NCI-H82 treated with DMSO at 0.1 percent for 48 hours (cell line): Measurements from ENCODE around the gene RFX7.
A peak's percentile ranks its signal among the peaks of the same experiment; 100 is the strongest.

Experiments
- DNase-seq: peaks from one replicate; lab custom pipeline; 2025; ENCODE audit not compliant: unreplicated experiment; lab: John Stamatoyannopoulos, UW

The RFX7 gene

DNA sequence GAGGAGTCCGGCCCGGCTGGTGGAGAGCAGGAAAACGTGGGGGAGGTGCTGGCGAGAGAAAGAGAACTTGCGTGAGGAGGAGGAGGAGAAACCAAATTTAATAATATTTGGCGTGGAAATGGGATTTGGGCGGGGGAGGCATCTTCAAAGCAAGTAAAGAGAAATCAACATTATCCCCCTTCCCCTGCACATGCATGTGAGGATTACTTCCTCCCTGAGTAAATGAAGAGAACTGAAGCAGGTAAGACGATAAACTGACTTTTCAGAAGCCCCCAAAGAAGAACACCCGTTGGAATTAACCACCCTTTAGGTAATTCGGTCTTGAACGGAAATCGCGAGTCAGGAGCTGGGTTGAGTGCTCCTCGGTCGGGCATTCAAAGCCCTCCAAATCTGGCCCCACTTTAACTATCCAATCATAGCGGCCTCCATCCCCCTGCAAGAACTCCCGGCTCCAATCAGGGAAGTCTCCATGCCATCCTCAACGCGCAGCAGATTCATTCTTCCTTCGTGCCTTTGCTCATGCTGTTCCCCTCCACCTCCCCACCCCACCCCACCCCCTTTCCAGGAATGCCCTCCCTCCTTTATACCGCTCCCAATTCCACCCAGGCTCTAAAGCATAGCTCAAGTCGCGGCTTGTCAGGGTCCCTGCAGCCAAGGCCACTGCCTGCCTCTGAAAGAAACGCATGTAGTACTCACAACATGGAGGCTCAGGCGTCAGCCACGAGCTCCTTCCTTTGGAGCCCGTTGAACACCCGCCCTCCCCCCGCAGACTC is 545 bp upstream of the RFX7 start:
- peak; percentile 91 for DNase-seq

DNA sequence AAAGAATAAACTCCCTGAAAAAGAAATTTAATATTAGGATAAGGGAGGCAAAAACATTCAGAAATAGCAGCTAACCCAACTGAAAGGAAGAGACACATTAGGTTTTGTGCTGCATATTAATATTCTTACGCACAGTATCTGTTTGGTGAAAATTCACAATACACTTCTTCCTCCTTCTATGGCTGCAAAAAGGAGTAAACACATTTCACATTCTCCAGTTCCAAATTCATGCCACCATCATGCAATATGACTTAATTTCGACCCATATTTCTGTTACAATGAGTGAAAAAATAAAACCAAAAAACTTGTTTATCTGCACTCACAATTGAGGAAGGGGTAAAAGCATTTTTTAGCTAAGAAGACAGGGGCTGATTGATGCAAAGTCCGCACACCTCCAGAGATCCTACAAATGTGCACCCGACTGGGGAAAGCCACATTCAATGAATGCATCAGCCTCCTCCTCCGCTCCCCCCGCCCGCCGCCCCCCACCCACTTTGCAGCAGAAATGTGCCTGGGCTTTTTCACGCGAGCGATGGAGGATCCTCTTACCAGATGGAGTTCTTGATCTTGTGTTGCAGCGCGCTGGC is 1.0 kb downstream of the RFX7 start:
- DNase-seq: no peak

DNA sequence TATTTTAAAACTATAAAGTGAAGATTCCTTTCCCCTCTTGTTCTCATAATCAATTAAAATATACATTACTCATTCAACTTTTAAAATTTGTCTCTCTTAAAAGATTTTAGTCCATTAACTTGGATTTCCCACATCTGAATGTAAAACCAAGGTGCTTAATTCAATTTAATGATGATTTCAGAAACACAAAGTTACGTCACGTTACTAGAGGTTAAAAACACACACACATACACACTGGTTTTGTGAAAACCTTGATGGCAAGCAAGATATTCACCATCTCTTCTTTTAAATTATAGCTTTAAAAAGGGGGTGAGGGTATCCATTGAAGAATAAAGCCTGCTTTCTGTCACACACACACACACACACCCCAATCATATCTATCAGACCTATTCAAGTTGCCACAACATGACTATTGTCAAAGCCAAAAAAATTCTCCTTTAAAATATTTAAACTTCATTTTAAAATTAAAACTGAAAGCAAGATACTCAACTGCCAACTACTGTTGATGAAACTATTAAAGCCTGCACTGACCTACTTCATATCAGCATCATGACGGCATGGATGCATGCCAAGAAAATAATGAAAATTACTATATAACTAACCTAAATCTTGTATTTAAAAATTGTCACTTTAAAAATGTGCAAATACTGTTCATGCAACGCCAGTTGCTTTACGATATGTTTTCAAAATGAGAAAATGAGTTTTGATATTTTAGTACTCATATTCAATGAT is 2.1 kb downstream of the RFX7 start:
- no peak for DNase-seq

DNA sequence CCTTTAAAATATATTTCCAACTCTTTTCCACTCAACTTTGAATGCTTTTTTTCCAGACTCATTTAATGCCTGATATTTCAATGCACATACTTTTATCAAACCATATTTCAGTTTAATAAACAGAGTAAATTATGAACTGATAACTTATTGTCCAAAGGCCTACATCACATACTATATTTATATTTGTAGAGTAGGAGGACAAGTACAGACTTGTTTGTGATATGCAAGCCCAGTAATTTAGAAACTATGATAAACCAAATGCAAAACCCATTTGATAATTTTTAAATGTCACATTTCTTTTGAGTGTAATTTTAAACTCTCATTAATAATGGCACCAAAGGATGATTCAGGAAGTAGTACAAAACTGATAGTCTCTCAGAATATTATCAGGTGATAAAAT is 3.3 kb downstream of the RFX7 start:
- no peak for DNase-seq

DNA sequence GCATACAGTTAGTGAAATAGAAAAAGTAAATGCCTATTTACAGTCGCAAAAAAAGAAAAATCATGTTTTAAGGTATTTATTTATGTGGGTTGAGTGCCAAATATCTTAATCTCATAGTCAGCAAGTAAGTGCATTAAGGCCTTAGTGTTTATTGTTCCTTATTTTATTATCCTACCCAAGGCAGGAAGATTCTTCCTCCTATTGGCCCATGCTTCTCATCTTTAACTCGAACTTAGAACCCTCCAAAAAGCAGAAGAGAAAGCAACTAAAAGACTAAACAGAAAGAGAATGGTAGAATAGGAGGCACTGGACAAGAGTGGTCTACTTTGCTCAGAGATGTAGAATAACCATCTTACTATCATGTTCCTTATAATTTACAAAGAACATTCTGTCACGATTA is 7.5 kb downstream of the RFX7 start:
- DNase-seq: no peak

DNA sequence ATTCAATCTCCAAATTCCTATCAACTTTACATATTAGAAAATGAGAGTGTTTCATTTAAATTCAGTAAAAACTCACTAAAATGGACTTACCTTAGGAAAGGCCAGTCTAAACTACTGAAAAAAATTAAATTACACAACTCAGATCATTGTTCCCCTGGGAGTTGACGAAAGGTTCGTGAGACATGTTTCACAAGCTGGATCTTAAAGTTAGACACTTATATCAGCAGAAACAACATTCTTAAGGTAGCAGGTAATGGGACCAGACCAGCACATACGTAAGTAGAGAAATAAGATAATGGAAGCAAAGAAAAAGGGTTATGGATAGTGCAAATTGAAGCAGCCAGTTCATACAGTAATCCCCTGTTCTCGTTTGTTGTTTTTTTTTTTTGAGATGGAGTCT is 8.9 kb downstream of the RFX7 start:
- DNase-seq: no peak

DNA sequence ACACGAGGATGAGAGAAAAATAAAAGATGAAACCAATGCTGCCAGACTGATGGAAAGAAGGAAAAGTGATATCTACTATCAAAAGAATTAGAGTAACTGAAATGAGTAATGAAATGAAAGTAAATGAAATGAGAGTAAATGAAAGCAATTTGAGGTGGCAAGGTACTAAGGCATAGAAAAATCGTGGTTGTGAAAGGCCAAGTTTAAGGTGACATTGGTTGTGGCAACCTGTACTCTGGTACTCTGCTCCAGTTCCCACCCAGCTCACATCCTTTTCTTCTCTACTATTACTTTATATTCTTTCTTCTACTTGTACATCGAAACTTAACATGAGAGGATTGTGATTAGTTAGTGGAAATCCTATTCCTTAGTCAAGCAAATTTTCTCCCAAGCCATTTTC is 10.1 kb downstream of the RFX7 start:
- DNase-seq: no peak

DNA sequence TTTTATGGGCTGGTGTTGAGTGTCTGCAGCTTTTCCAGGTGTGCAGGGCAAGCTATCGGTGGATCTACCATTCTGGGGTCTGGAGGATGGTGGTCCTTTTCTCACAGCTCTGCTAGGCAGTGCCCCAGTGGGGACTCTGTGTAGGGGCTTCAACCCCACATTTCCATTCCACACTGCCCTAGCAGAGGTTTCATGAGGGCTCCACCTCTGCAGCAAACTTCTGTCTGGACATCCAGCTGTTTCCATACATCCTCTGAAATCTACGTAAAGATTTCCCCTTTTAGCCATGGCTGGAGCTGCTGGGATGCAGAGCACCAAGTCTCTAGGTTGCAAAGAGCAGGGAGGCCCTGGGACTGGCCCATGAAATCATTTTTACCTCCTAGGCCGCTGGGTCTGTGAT is 11.6 kb downstream of the RFX7 start:
- DNase-seq: no peak

DNA sequence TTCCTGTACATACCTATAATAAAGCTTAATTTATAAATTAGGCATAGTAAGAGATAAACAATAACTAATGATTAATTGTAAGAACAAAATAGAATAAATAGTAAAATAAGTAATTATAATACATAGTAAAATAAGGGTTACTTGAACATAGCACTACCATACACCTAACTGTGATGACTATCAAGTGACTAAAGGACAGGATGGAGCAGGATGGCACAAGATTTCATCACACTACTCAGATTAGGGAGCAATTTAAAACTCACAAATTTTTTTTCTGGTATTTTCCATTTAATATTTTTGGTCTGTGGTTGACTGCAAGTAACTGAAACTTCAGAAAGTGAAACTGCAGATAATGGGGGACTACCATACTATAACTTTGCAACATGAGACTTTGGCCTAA is 14.8 kb downstream of the RFX7 start:
- DNase-seq: no peak

DNA sequence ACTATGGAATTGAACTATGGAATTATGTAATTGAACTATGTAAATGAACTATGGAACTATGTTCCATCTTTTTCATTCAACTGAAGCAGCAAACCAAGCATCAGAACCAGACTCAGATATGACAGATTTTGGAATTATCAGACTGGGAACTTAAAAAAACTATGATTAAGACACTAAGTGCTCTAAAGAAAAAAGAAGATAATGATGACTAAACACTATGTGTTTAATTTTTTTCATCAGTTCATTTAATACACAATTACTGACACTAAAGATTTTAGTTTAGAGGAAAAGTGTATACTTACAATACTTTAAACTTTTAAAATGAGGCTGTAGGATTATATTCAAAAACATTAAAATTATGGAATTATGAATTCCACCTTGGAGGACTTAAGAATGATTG is 15.3 kb downstream of the RFX7 start:
- no peak for DNase-seq

DNA sequence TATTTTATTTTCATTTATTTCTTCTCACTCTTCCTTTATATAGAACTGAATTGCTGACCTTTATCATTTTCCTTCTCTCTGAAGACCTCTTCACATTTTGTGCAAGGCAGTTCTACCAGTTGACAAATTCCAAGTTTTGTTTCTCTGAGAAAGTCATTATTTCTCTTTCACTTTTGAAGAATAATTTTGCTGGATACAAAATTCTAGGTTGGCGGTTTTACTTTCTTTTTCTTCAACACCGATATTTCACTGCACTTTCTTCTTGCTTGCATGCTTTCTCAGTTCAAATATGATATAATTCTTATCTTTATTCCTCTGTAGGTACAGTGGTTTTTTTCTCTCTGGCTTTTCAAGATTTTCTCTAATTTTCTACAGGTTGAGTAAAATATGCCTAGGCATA is 15.9 kb downstream of the RFX7 start:
- DNase-seq: no peak

DNA sequence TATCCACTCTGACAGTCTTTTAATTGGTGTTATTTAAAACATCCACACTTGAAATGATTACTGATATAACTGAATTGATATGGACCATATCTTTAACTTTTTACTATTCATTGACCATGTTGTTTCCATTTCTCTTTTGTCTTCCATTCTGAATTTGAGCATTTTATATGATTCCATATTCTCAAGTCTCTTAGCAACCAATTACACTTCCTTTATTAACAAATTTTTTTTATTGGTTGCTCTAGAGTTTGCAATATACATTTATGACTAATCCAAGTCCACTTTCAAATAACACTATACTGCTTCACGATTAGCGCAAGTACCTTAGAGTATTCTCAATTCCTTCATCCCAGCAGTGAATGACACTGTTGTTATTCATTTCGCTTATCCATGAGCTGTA is 16.4 kb downstream of the RFX7 start:
- DNase-seq: no peak

DNA sequence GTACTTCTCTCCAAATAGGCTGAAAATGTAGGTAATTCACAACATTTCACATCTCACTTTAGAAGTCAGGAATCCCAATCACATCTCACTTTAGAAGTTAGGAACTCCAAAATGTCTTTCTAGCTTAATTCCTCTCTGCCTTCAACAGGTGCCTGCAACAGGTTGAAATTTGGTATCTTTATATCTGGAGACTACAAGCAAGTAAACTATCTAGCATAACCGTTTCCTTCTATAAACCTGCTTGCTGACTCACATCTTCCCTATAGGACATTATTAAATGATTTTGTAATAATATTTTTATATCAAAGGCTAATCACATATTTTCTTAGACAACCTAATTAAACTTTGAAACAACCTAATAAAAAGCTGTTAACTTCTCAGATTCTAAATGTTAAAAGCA is 18.2 kb downstream of the RFX7 start:
- DNase-seq: no peak

DNA sequence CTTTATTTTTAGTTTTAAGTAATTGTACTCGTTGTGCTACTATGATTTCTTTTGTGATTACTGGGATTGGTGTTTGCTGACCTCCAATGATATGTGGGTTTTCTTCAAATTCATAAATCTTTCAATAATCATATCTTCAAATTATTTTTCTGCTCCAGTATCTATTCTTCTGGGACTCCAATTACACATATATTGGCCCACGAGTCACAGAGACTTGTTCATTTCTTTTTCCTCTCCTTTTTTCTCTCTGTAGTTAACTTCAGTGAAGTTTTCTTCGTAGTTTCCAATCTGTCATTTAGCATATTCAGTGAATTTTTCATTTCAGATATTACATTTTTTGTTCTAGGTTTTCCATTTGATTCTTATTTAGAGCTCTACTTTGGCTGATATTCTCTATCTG is 21.4 kb downstream of the RFX7 start:
- no peak for DNase-seq

DNA sequence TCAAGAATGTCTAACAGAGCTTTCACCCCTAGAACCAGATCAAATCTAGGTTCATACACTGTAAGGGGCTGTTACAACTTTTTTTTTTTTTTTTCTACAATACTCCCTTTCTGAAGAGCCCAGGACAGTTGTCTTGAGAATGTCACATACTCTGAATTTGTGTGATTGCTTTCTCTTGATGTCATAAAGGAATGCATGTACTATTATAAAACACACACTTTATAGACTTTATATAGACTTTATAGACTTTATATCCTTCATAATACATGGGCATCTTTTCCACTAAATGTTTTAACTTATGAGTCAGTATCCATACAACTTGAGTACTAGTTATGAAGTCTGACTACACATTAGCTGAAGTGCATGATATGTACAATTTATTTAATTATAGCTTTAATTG is 26.3 kb downstream of the RFX7 start:
- DNase-seq: no peak

DNA sequence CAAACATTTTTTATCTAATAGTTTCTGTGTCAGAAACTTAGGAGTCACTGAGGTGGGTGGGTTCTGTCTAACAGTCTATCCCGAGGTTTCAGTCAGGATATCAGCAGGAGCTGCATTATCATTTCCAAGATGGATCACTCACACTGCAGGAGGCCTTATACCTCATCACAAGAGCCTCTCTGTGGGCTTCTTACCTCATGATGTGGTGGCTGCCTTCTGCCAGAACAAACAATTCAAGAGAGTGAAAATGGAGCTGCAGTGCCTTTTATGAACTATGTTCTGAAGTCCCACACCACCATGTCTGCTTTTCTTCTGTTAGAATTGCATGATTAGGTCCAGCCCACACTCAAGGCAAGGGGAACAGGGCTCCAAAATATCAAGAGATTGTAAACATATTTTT is 27.9 kb downstream of the RFX7 start:
- DNase-seq: no peak

DNA sequence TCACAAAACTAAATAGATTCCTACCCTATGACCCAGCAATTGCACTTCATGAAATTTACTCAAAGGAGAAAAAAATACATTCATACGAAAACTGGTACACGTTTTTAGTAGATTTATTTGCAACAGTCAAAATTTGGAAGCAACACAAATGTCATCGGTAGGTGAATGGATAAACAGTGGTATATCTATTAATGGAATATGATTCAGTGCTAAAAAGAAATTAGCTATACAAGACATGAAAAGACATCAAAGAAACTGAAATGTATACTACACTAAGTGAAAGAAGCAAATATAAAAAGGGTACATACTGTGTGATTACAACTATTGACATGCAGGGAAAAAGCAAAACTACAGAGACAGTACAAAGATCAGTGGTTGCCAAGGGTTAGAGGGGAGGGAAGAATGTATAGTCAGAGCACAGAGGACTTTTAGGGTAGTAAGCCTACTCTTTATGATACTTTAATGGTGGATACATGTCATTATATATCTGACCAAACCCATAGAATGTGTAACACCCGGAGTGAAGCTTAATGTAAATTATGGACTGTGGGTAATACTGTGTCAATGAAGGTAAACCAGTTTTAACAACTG is 31.6 kb downstream of the RFX7 start:
- DNase-seq: no peak

DNA sequence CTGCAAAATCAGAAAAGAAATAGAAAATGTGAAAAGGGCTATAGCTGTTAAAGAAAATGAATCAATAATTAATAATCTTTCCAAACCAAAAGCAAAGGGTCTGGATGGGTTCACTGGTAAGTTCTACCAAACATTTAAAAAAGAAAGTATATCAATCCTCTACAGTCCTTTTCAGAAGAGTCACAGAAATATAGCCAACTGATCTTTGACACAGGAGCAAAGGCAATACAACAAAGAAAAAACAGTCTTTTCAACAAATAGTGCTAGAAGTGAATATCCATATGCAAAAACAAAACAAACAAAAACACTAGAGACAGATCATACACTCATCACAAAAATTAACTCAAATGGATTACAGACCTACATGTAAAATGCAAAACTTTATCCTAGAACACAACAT is 32.6 kb downstream of the RFX7 start:
- no peak for DNase-seq

DNA sequence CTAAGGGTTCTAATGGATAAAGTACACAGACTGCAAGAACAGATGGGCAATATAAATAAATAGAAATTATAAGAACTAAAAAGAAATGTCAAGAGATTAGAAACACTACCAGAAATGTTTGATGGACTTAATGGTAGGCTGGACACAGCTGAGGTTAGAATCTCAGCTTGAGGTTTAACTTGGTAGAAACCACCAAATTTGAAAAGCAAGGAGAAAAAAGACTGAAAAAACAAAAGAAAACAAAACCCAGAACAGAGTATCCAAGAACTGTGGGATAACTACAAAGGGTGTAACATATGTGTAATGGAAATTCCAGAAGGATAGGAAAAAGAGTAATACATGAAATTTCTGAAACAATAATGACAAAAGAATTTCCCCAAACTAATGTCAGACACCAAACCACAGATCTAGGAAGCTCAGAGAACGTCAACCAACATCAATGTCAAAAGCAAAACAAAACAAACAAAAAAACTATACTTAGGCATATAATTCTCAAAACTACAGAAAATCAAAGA is 35.0 kb downstream of the RFX7 start:
- no peak for DNase-seq

DNA sequence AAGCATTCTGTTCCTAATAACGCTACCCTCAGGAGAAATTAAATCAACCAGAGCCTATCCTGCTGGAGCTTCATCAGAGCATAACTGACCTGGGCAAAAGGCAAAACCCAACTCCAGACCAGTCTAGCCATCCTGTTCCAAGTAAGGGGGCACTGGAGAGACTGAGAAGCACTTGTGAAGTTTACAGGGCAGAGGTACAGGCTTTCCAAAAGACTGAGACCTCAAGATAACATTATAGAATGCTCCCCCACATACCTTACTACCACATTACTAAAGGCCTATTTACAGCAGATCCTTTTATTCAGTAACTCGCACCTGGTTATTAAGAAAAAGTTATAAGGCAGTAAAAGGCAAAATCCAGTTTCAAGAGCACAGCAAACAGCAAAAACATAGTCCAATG is 35.5 kb downstream of the RFX7 start:
- no peak for DNase-seq

DNA sequence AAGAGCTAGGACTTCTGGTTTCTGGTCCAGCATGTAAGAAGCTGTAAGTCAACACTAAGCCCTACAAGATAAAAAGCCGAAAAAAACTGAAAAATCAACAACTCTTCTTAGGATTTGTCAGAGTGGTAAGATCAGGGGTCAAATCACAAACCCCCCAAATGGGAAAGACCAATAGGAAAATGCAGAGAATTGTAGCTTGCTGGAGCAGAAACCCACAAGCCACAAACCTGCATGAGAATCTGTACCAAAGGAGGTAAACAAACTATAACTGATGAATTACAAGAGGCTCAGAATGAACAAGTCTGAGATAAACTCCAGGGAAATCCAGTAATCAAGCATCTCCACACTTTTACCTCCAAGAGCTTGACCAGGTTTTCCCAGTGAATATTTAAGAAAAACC is 36.0 kb downstream of the RFX7 start:
- no peak for DNase-seq

DNA sequence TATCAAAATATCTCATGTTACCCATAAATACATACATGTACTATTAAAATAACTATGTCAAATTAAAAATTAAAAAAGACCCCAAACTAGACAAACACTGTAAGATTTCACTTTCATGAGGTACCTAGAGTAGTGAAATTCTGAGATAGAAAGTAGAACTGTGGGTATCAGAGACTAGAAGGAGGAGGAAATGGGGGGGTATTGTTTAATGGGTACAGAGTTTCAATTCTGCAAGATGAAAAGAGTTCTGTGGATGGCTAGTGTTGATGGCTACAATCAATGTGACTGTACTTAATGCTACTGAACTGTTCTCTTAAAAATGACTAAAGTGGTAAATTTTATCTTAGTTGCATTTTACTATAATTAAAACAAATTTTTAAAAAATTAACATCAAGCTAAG is 36.6 kb downstream of the RFX7 start:
- no peak for DNase-seq
